Measurements from ENCODE around the gene FOXN3.

Gene FOXN3

GRCh38 chr14:89388853-89389252, 28.2 kb downstream of the FOXN3 start:
- no peak overlapping the region for H3K27ac ChIP-seq
- TF ChIP-seq ZFX (IDR thresholded peaks at IDR 0.05; ENCODE audit: borderline replicate concordance) (no peak), CTCF (IDR thresholded peaks at IDR 0.05) (no peak)

GRCh38 chr14:89387922-89388685, 28.9 kb downstream of the FOXN3 start:
- H3K27ac ChIP-seq = no peak overlapping the region
- TF ChIP-seq ZFX (IDR thresholded peaks at IDR 0.05; ENCODE audit: borderline replicate concordance) = no peak
- TF ChIP-seq CTCF (IDR thresholded peaks at IDR 0.05) = no peak

GRCh38 chr14:89386212-89386886, 30.7 kb downstream of the FOXN3 start:
- no peak overlapping the region for H3K27ac ChIP-seq
- TF ChIP-seq ZFX (IDR thresholded peaks at IDR 0.05; ENCODE audit: borderline replicate concordance) (no peak), CTCF (IDR thresholded peaks at IDR 0.05) (no peak)

GRCh38 chr14:89384636-89385035, 32.4 kb downstream of the FOXN3 start:
- H3K27ac ChIP-seq = no peak overlapping the region
- TF ChIP-seq CTCF (IDR thresholded peaks at IDR 0.05) (no peak), ZFX (IDR thresholded peaks at IDR 0.05; ENCODE audit: borderline replicate concordance) (no peak)

- no peak overlapping the region for H3K27ac ChIP-seq
- no peak for TF ChIP-seq ZFX (IDR thresholded peaks at IDR 0.05; ENCODE audit: borderline replicate concordance)
- no peak for TF ChIP-seq CTCF (IDR thresholded peaks at IDR 0.05)
Measured at GRCh38 chr14:89384023-89384422, 33.0 kb downstream of the FOXN3 start.

GRCh38 chr14:89382901-89383845, 33.9 kb downstream of the FOXN3 start:
- TF ChIP-seq ZFX (IDR thresholded peaks at IDR 0.05; ENCODE audit: borderline replicate concordance) = no peak
- H3K27ac ChIP-seq = no peak overlapping the region

- no peak overlapping the region for H3K27ac ChIP-seq
- TF ChIP-seq CTCF (IDR thresholded peaks at IDR 0.05) (no peak), ZFX (IDR thresholded peaks at IDR 0.05; ENCODE audit: borderline replicate concordance) (no peak)
Measured at GRCh38 chr14:89382487-89382886, 34.5 kb downstream of the FOXN3 start.

Data from 22Rv1 (cell line).